GM11168 (cell line): Measurements from ENCODE around the gene ECT2L.

Source experiments
- in situ Hi-C: fragments of 300-500 bp; cut with MboI; formaldehyde crosslinking; loops from one replicate; pipeline ENCODE4 v1.12.0; 2022; ENCODE audit warnings: low sequenced_read_pairs; ENCODE audit not compliant: unreplicated experiment

Gene ECT2L

GRCh38 chr6:138800377-138801150 lies 4.7 kb downstream of the ECT2L start:
- in situ Hi-C loops: loop anchor here (25.0 kb wide), 1 partner anchor 312 kb away; no protein-coding TSS in a partner anchor

GRCh38 chr6:138803331-138803730 lies 7.4 kb downstream of the ECT2L start:
- in situ Hi-C loops: loop anchor here (25.0 kb wide), 1 partner anchor 309 kb away; no protein-coding TSS in a partner anchor

DNA sequence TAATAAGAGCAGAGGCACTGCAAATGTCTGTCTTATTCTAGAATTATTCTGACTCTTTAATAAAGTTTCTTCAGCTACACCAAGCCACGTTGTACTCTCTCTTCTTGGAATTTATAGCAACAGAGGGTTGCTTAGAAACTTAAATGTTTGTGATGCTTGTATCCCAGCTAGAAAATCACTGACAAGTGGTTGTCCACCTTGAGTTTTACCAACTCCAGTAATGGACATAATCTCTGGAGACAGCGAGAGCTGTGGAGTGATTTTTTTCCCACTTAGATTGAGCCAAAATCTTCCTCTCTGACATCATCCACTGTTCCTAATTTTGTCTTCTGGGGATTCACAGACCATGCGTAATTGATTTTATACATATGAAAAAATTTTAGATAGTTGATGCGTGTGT lies 8.0 kb downstream of the ECT2L start:
- in situ Hi-C loops: loop anchor here (25.0 kb wide), 1 partner anchor 308 kb away; no protein-coding TSS in a partner anchor

DNA sequence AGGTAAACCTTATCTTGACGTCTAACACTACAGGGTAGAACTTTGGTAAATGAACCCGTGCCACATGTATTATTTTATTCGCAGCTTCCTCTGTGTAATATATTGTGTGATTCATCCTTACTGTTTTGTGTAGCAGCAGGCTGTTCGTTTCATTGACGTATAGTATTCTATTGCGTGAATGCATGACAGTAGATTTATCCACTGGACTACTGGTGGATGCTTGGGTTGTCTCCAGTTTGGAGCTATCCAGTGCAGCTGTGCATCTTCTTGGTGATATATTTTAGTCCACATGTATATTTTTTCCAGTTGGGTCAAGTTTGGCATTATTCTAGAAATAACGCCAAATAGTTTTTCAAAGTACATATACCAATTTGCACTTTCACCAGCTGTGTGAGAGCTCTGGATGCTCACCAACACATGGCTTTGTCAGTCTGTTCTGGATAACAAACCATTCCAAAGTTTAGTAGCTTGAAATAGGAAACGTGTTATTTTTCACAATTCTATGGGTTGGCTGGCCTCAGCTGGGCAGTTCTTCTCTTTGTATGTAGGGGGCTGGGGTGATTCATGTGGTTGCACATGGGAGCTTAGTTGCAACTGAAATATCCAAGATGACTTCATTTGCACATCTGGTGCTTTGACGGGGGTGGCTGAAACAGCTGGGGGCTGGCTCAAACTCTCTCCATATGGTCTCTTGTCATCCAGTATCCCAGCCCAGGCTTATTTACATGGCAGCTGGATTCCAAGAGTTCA lies 9.3 kb downstream of the ECT2L start:
- in situ Hi-C loops: loop anchor here (25.0 kb wide), 1 partner anchor 307 kb away; no protein-coding TSS in a partner anchor

- in situ Hi-C loops: loop anchor here (25.0 kb wide), 1 partner anchor 305 kb away; no protein-coding TSS in a partner anchor
These were observed 11.0 kb downstream of the ECT2L start for GRCh38 chr6:138806889-138807288.

DNA sequence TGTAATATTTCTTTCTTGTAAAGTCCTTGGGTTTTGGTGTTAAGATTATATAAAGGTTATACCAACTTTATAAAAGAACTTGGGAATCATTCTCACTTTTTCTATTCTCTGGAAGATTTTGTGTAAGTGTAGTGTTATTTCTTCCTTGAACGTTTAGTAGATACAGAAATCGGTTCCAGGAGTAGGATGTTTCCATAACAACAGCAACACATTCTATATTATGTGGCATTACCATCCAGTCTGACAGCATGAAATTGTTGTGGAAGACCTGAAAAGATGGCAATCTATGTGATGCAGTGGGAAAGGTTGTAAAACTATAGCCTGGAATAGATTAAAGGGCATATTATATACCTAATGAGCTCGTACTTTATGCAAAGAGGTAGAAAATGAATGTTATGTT lies 13.8 kb downstream of the ECT2L start:
- in situ Hi-C loops: loop anchor here (5.0 to 25.0 kb wide), 3 partner anchors 178 to 555 kb away; partner anchors contain the start of gene REPS1

DNA sequence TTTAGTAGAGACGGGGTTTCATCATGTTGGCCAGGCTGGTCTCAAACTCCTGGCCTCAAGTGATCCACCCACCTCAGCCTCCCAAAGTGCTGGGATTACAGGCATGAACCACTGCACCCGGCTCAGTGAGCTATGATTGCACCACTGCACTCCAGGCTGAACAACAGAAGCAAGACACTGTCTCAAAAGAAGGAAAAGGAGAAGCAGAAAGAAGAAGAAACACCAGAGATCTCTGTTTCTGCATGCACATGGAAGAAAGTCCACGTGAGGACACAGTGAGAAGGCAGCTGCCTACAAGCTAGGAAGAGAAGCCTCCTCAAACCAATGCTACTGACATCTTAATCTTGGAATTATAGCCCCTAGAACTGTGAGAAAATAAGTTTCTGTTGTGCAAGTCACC lies 16.0 kb downstream of the ECT2L start:
- in situ Hi-C loops: loop anchor here (5.0 to 25.0 kb wide), 3 partner anchors 175 to 553 kb away; partner anchors contain the start of gene REPS1

GRCh38 chr6:138814179-138814834 lies 18.4 kb downstream of the ECT2L start:
- in situ Hi-C loops: loop anchor here (5.0 to 25.0 kb wide), 3 partner anchors 173 to 550 kb away; partner anchors contain the start of gene REPS1

GRCh38 chr6:138815221-138815620 lies 19.3 kb downstream of the ECT2L start:
- in situ Hi-C loops: loop anchor here (10.0 to 25.0 kb wide), 2 partner anchors 297 to 550 kb away; no protein-coding TSS in a partner anchor

- in situ Hi-C loops: loop anchor here (10.0 to 25.0 kb wide), 2 partner anchors 296 to 549 kb away; no protein-coding TSS in a partner anchor
These were observed 20.1 kb downstream of the ECT2L start for GRCh38 chr6:138815797-138816528.

DNA sequence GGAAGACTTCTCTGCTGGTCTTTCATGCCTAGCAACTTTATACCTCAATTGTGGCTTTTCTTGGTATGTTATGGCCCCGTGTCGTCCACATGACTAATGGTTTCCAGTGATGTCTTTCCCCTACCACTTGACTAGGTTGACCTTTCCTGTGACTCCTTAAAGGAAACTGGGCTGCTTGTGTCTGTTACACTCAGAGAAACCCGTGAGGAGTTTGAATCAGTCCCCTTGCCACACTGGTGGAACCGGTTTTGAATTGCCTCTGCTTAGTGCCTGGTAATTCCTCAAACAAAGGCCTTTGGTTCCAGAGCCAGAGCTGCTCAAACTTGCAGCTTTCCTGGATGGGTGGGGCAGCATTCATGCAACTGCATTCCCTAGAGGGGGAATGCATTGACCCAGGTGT lies 21.9 kb downstream of the ECT2L start:
- in situ Hi-C loops: loop anchor here (10.0 to 25.0 kb wide), 2 partner anchors 295 to 547 kb away; no protein-coding TSS in a partner anchor

DNA sequence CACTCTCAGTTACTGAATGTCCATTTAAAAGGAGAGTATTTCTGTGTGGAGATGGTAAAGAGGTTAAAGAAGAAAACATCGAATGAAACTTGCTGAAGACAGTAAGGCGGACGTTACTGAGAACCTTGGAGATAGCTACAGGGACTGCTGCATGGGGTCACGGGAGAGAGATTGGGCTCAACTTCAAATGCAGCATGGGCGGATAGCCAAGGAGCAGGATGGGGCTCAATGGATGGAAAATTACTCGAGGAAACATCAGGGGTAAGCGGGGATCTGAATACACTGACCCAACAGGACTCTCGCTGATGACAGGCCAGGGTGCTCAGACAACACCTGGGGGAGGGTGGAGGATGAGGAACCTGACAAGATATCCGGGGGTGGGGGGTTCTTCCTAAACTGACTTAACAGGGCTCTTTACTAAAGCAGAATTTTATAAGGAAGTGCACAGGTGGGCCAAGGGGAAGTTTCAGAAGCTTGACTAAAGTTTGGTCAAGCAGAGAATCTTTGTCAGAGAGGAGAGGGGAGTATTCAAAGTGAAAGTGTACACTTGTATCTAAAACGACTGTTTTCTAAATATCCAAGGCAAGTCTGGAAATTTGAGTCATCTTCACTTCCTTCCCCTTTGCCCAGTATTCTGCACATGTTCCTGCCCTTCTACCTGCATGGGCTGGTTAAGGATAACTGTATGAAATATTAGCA lies 22.8 kb downstream of the ECT2L start:
- in situ Hi-C loops: loop anchor here (10.0 to 25.0 kb wide), 2 partner anchors 294 to 546 kb away; no protein-coding TSS in a partner anchor

GRCh38 chr6:138821519-138821918 lies 25.6 kb downstream of the ECT2L start:
- in situ Hi-C loops: loop anchor here (25.0 kb wide), 1 partner anchor 291 kb away; no protein-coding TSS in a partner anchor

- in situ Hi-C loops: loop anchor here (25.0 kb wide), 1 partner anchor 288 kb away; no protein-coding TSS in a partner anchor
These were observed 28.7 kb downstream of the ECT2L start for GRCh38 chr6:138824482-138825144.

DNA sequence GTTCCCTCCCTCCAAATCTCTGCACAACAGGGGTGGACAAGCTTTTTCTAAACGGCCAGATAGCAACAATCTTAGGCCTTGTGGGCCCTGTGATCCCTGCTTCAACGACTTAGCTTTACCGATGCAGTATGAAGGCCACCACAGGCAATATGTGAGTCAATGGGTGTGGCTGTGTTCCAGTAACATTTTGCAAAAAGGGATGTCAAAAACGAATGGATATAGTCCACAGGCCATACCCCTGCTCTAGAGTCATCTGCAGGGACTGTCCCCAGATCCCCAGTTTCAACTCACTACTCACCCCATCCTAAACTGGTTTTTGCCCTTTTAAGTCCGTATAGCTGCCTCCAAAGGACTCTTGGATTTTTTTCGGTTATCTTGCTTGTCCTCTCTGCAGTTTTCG lies 34.4 kb downstream of the ECT2L start:
- in situ Hi-C loops: no loop called here

DNA sequence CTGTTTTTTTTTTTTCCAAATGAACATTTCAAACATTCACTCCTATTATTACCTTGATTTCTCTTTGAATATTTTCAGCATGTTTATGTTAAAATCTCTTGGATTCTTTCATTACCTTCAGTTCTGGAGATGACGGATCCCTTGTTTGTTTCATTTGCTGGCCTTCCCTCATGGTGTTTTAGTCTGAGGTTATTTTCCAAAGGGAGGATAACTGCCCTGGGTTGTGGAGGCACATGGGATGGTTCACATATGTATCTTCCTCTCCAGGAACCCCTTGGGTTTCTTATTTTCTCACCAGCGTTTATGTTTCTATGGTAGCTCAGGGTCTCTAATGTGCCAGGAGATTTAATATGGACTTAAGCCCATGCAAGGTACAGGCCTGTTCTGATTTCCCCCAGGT lies 36.3 kb downstream of the ECT2L start:
- in situ Hi-C loops: no loop called here

DNA sequence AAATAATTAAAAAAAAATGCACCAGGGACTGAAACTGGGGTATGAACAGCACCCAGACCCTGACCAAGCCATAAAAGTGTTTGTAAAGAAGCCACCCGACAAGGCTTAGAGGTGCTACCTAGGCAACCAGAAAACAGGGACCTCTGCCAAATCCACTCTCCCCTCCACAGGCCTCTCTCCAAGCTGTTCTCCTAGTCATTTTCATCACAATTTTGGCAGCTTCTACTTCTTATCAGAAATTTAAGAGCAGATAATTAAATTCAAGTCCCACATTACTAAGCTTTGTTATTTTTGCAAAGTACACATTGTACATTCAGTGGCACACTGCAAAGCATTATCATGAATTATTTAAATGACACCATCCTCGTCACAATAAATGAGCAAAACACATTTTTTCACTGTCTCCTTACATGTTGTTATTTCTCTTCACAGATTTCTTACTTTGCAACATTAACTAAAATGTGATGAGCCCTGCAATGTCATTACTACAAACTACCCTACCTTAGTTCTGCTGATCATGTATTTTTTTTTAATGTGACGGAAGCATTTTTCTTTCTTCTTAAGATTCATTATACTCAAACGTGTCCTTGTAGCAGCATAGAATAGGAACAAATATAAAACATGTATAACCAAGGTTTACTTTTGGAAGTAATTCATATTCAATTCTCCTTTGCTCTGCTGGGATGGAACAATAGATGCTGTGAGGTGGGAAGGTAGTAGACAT lies 38.1 kb downstream of the ECT2L start:
- in situ Hi-C loops: no loop called here

DNA sequence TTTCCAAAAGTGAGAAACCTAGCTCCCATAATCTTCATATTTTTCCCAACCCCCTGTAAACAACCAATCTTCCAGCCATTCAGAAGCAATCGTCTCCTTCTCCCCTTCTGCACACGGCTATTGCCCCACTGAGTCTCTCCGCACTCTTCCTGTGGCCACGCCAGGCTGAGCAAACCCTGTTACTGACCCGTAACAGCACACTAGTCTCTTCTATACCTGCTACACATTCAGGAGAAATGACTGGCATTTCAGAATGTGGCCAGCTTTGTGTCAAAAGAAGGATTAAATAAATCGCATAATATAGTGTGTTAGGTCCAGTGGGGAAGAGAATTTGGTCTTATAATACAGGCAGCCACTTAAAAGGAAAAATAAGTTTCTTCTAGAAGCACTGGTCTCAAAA lies 41.4 kb downstream of the ECT2L start:
- in situ Hi-C loops: no loop called here
